Measurements from ENCODE around the gene TBX6.

GRCh38 chr16:30065102-30065942, 26.4 kb downstream of the TBX6 start, which contains the start of gene ALDOA:
- TF ChIP-seq SIN3A (IDR thresholded peaks at IDR 0.05; ENCODE audit: borderline replicate concordance, insufficient read depth, low read length) (no peak), POLR2AphosphoS5 (IDR thresholded peaks at IDR 0.05; ENCODE audit: low read depth, low read length) (peak; percentile 74), REST (IDR thresholded peaks at IDR 0.05; ENCODE audit: insufficient read depth in 1 of 2, low read depth in 2 of 2, low read length in 2 of 2) (no peak; a peak in 1 of 4 replicates), TAF1 (IDR thresholded peaks at IDR 0.05; ENCODE audit: borderline replicate concordance, insufficient read depth, low read length) (peak; percentile 87; the same call in 1 of the 2 replicates), FOXP2 (optimal IDR thresholded peaks at IDR 0.05; ENCODE audit: borderline replicate concordance, extremely low read depth, extremely low read length, insufficient read depth) (peak; percentile 77)

All from PFSK-1 (cell line).